H1 (cell line): ENCODE measurements around the gene BBS9.

Experiments used
- CTCF ChIP-seq, 3 experiments: IDR thresholded peaks; 1 replicate in 2 of 3; 2 replicates in 1 of 3; pipeline versions ENCODE4 v1.5.1 to v1.6.1; 2011; ENCODE audit warnings: low read length in 3 of 3, mild to moderate bottlenecking in 3 of 3, inconsistent platforms in 2 of 3, low read depth in 1 of 3, moderate library complexity in 1 of 3; ENCODE audit not compliant: insufficient read depth in 1 of 3; ENCODE audit errors: control extremely low read depth in 1 of 3
- EP300 ChIP-seq, 2 experiments: IDR thresholded peaks; 1 replicate in 1 of 2; 2 replicates in 1 of 2; pipeline ENCODE4 v1.6.1; 2011 to 2012; ENCODE audit warnings: low read depth in 2 of 2, low read length in 2 of 2, mild to moderate bottlenecking in 2 of 2, borderline replicate concordance in 1 of 2, inconsistent platforms in 1 of 2, moderate library complexity in 1 of 2
- POLR2A ChIP-seq, 2 experiments: IDR thresholded peaks; 1 replicate in 1 of 2; 2 replicates in 1 of 2; pipeline ENCODE4 v1.6.1; 2011; ENCODE audit warnings: low read depth in 2 of 2, low read length in 2 of 2, mild to moderate bottlenecking in 2 of 2; ENCODE audit errors: control extremely low read depth in 1 of 2

DNA sequence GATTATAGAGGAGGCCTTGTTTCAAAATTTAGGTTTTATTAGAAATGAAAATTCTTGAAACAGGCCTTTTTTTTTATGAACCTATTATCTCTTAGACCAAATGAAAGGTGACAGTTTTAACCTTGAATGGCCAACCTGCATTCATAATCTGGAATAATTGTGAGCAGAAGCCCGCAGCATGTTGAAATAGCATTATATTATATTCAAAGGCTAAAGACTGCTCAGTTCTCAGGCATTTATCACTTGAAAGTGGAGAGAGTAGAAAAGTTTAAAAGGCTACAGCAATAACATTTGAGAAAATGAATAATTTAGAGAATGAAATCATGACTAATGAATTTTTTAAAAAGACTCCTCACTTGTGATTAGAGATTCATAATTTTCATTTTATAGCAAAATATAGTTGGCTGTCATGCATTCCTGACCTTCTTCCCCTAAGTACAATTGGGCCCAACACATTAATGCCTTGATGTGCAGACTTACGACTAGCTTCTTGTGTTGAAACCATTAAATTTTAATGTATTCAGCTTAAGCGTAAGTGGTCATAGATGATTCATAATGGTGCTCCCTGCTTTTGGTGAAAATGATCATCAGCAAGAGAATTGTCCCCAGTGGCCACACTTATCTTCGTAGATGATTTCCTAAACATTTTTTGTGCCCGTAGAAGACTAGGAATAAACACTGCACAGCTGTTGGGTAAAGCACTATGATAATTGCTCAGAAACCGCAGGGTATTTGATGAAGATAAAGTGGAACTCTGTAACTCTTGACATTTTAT lies 429.4 kb downstream of the BBS9 start:
- TF ChIP-seq EP300 (IDR thresholded peaks at IDR 0.05; ENCODE audit: borderline replicate concordance in 1 of 2, low read depth in 2 of 2, low read length in 2 of 2) = no peak
- no peak for TF ChIP-seq CTCF (IDR thresholded peaks at IDR 0.05; ENCODE audit: control extremely low read depth in 1 of 3, insufficient read depth in 1 of 3, low read depth in 1 of 3, low read length in 3 of 3)
- no peak for TF ChIP-seq POLR2A (IDR thresholded peaks at IDR 0.05; ENCODE audit: control extremely low read depth in 1 of 2, low read depth in 2 of 2, low read length in 2 of 2)
